HG03025 (cell line): ENCODE measurements around the gene CD180.

Experiments
- ATAC-seq: cut with Tn5 transposase; IDR thresholded peaks from one replicate; pipeline ENCODE4 v1.9.1; 2021; ENCODE audit warnings: mild to moderate bottlenecking, moderate library complexity; ENCODE audit not compliant: unreplicated experiment, low FRiP score

CD180 gene

DNA sequence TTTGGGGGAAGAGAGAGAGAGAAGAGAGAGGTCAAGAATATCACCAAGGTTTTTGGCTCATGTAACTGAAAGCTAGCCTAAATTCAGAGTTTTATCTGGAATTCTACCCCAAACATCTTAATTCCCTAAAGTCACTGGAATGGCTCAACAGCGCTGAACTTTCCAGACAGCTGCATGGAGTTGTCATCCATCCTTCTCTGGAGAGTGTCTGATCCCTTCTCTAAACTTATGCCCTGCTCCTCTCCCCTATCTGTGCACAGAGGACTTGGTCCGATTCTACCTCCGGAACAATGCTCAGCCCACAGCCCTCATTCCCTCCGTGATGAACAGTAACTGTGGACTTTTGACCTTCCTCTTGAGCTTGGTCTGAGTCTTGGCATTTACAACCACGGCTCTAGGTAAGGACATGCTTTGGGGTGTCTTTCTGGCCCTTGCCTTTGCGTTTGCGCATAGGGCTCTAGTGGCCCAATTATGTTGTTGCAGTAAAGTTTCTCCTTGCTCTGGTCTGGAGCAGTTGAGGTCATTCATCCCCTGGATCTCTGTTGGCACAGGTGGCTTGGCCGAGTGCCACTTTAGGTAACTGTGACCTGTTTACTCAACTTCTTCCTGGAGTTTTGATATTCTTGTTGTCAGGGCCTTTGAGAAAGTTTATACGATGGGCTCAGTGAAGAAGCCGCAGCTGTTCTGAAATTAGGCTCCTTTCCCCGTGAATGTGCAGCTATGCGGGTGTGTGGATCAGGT lies 18.3 kb upstream of the CD180 start:
- ATAC-seq, result no peak

DNA sequence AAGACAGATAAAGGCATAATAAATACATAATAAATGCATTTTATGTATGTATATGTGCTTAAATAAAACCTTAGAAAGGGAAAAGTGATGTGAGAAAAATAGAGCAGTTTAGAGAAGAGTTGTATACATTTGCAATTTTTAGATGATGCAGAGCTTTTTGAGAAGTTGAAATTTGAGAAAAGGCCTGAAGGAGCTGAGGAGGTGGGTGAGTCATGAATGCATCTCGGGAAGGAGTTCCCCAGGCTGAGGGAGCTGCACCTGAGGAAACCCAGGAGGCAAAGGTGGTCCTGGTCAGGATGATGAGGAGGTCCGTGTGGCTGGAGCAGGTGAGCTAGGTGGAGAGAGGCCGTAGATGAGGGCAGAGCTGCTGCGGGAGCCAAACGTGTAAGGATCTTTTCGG lies 17.4 kb upstream of the CD180 start:
- ATAC-seq, result no peak

DNA sequence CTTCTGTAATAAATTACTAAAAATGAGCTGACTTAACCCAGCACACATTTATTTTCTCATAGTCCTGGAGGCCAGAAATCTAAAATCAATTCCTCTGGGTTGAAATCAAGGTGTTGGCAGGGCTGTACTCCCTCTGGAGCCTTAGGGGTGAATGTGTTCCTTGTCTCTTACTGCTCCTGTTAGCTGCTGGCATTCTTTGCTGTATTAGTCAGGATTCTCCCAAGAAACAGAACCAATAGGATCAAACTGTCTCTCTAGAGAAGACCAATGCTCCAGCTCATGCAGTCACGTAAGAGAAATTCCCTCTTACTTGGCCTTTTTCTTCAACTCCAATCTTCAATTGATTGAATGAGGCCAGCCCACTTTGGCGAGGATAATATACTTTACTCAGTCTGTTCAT lies 15.3 kb upstream of the CD180 start:
- no peak for ATAC-seq

DNA sequence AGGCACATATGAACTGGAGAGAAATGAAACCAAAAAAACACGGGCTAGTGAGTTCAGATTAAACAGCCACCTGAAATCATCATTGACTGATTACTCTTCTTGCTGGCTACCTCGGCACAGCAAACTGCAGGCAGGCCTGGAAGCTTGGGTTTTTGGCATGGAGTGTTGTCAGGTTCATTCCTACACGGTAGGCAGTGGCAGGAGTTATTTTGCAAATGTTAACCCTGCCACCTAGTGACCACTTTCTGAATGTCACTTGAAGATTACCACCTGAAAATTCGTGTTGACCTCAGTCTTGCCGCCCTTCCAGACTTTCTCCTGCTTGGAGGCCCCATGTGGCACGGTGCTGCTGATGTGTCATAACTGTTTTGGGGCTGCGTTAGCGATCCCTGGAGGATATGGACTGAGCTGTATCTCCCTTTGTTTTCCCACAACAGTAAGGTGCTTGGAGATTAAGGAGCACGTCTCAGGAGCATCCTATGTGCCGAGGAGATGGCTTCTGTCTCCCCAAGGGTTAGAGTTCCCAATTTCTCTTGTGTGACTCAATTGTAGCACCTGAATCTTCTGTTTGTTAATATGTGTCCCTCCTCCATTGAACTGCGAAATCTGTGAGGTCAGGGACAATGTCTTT lies 12.7 kb upstream of the CD180 start:
- no peak for ATAC-seq

DNA sequence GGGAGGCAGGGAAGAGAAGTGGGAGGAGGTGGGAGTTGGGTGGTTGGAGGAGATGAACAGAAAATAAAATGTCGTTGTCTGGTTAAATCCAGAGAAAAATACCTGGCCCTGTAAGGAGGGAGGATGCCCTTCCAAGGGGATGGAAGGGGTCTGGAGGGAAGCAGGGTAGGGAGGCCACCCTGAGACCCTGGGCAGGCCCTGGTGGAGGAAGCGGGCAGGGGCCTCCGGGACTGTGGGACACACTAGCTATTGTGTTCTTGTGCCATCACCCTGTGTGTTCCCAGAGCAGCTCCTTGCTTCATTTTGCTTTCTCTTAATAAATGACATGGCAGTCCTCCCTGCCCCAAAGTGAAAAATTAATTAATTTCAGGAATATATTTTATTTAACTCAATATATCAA lies 11.8 kb upstream of the CD180 start:
- ATAC-seq, result no peak

DNA sequence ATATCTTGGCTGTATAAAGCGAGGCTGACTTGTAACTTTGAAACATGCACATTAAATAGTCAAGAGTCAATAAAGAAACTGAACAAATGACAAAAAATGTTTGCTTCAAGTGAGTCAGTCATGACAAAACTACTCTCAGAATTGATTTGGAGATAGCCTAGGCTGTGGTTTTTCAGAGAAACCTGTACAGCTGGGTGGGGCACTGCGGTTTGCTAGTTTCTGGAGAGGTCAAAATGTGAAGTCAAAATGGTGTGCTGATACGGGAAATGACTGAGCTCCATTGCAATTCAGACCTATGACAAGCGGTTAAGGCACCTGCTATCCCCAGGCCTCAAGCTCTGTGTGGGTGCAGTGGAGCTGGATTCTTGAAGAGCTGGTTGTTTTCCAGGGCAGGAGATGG lies 10.3 kb upstream of the CD180 start:
- ATAC-seq, result peak; percentile 84

DNA sequence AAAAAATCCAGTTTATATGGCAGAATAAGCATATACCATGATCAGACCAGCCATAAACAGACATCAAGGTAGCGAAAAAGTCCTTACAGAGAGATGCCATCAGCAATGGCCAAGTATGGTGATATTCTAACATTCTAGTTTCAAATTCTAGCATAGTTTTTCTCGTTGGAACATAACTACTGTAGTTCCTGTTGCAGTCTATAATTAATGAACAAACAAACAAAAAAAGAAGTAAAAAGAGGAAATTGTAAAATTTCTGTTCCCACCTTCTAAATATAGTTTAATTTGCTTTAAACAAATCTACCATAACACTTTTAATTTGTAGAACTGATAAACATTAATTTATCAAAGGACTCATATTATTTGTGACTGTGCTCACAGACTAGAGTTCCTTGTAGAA lies 9.9 kb upstream of the CD180 start:
- no peak for ATAC-seq

DNA sequence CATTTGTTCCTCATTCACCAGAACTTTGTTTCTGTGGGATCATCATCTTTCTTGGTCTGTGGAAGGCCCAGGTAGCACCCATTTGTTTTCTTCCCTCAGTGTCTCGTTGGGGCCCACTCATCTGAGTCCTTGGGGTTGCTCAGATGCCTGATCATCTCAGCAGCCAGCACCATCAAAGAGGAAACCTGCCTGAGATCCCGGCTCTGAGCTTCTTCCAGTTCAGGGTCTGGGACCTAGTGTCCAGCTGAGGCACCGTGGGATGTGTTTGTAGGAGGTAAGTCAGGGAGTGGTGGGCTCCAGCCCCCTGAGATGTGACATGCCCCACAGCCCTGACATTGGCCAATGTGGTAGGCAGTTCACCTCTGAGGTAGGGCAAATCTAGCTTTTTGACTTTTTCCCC lies 9.4 kb upstream of the CD180 start:
- no peak for ATAC-seq

DNA sequence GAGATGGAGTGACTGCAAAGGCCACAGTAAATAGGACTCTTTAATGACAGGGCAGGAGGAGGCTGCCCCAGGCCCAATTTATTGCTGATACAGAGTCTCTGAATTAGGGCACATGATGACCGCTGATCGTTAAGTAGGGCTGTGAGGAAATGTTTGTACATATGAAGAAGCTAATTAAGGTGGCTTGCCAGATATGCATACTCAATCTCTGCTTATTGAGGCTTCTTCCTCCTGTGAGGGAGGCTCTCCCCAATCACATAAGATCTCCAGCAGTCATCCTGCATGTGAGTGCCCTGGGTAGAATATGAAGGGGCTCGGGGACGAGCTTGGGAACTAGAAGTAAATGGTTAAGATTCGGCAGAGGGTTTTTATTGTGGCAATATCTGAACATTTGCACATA lies 8.2 kb upstream of the CD180 start:
- no peak for ATAC-seq

DNA sequence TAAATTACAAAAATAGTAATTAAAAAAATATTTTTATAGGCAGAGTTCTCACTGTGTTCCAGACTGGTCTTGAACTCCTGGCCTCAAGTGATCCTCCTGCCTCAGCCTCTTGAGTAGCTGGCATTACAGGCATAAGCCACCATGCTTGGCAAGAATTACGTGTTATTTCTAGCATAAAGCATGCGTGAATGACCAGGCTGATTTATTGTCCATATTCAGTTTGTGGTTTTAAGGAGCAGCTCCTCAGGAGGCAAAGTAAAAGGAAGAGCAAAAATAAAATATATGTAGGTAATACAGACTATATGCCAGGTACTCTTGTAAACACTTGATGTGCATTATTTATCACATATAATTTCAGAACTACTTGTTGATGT lies 7.1 kb upstream of the CD180 start:
- ATAC-seq, result no peak

DNA sequence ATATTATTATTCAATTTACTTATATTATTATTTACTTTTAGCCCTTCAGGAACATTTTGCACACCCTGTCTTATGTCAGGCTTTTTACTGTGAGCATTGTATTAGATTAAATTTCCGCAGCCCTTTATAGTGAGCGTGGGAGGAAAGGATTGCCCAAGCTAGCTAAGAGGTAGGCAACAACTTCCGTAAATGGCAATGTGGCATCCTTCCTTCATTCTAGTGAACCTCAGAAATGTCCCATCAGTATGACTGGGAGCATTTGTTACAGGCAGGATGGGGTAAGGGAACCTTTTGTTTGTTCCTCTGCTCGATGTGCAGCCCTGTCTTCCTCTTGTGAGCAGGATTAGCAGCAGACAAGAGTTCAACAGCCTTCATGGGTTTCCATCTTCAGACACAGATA lies 6.2 kb upstream of the CD180 start:
- ATAC-seq, result no peak

DNA sequence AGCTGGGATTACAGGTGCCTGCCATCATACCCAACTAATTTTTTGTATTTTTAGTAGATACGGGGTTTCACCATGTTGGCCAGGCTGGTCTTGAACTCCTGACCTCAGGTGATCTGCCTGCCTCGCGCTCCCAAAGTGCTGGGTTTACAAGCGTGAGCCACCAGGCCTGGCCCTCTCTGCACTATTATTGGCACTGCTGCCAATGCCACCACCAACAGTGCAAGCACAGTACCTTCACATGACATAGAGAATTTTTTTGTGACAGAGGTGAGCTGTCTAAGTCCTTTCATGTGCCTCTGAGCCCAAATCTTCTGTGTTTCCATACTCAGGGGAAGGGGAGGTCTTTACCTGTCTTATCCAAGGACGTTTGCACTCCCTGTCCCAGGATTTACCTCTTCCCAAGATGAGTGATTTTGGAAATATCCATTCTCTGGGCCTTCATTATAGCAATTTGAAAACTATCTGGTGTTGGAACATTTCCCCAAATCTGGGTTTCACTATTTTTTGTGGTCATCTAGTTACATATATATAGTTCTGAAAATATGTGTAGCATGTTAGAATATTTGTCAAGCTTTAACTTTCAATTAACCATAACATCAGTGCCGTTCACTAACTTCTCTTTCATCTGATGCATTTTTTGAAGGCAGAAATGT lies 5.4 kb upstream of the CD180 start:
- ATAC-seq, result no peak

DNA sequence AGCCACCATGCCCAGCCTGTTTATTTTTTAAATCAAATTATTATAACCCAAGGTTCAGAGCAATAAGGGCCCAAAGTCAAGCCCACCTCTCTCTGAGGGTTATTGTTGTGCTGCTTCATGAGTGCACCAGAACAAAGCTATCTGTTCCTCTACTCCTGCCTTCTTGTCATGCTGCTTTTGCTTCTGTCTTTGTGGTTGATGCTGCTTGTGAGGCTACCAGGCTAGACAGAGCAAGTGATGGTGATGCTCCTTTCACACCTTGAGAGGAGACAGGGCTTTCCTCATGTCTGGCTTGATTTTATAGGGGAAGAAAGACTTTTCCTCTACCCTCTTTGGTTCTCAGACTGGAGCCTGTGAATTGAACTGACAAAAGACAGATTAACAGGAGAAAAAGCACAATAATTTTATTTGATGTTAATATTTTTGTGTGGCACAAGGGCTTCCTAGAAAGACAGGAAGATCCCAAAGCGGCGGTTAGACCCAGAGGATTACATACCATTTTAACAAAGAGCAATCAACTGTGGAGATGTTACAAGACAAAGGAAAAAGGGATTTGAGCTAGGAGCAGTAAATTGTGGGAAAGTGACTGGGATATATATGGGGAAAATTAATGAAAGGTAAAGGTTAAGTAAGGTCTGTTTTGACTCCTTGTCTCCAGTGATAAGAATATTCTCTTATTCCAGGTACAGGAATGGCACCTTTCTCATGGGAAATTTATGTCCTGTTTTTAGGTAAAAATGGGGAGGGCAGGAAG lies 4.4 kb upstream of the CD180 start:
- ATAC-seq, result no peak

DNA sequence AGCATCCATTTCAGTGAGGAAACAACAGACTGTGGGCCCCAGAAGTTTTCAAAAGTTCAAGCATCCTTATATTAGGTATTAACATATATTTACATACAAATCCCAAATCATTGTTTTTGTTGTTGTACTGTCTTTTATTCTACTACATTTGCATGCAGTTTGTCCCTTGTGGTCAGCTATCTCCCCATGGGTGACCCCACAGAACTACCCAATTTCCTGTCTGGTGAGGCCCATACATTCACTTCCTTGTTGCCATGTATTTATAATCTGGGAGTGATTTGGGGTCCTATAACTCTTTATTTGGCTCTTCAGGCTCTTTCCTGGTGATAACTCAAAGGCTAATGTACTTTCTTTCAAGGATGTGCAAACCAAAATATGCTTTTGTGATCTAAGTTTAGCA lies 3.3 kb upstream of the CD180 start:
- ATAC-seq, result no peak

DNA sequence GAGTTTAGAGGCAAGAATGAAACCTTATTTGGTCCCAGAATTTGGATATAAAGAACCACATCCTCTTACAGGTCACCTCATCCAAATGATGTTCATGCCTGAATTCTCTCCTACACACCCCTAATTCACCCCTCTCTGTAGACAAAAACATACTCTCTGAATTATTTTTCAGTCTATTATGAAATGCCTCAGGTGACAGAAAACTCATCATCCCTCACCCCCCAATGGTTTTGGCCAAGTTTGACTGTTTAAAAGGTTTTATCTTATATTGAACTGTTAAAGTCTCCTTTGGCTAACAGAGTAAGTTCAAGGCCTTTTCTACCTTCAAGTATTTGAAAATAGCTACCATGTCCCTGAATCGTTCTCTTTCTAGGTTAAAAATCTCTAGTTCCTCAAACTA lies 2.3 kb upstream of the CD180 start:
- no peak for ATAC-seq

DNA sequence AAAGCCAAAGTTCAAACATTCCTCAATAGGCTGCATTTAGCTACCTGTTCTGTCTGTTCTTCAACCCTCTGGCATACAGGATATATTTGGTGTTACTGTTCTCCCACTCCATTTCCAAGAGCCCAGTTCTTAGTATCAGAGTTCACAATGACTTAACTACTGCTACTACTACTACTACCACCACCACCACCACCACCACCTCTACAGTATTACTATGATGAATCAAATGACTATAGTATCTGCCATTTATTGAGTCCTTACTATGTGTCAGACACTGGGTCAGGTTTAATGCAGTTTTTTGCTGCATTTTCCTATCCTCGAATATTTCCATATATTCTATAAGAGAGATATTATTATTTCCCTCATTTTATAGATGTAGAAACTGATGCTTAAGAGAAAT lies 937 bp upstream of the CD180 start:
- no peak for ATAC-seq

DNA sequence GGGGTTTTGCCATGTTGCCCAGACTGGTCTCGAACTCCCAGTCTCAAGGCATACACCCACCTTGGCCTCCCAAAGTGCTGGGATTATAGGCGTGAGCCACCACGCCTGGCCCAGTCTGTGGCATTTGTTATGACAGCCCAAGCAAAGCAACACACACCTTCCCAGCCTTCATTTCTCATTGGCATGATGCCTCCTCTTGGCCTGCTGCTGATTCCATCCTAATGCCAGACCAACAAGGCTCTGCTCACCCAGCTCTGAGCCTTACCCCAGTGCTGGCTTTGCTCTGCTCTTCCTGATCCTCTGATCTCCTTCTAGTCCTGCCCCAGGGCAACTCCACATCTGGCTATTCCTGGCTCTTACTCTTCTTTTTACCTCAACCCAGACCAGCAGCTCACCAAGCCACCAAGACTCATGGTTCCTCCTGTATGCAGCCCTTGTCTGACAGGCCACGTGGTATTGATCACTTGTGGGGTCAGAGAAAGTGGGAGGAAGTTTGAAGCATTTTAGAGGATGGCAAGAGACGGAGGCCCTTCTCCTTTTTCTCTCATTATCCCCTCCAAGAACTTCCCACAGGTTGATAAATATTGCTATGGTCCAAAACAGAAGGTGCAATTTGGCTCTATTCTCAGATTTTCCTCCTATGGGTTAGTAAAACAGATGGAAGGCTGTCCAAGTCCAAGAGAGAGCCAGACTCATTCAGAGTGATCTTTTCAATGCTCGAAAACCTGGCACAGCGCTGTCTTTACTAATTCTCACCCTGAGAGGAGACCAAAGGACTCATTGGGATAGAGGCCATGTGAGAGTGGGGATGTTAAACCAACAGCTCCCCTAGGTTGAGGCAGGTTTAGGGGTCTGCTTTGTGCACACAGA lies 958 bp downstream of the CD180 start:
- ATAC-seq, result peak; percentile 35

DNA sequence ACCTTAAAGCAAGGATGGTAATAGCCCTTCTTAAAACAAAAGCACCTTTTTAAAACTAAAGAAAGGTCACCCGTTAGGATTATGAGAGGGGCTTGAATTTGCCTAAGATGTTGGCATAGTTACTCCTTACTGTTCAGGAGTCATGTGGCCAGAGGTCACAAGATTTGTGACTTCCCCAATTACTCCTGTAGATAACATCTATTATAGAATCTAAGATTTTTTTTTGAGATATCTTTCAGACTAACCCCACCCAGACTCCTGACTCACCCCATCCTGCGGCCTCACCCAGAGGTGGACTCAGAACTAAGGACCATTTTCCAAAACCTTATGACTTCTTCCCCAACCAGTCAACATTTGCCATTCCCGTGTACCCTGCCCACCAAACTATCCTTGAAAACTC lies 2.4 kb downstream of the CD180 start:
- ATAC-seq, result no peak

DNA sequence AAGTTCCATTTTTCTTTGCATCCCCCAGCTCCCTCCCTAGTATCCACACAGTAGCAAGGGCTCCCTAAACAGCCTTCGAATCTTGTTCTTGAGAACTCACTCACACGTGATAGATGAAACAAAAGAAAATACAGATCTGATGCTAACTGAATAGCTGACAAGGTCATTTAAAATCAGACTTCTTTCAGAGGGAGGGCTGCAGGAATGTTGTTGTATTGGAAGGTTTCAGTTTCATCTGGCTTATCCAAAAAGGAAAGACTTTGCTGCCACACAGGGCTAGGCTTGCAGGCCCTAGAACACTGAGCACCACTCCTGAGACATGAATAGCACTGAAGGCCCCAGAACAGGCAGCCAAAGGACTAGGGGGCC lies 3.2 kb downstream of the CD180 start:
- ATAC-seq, result no peak

DNA sequence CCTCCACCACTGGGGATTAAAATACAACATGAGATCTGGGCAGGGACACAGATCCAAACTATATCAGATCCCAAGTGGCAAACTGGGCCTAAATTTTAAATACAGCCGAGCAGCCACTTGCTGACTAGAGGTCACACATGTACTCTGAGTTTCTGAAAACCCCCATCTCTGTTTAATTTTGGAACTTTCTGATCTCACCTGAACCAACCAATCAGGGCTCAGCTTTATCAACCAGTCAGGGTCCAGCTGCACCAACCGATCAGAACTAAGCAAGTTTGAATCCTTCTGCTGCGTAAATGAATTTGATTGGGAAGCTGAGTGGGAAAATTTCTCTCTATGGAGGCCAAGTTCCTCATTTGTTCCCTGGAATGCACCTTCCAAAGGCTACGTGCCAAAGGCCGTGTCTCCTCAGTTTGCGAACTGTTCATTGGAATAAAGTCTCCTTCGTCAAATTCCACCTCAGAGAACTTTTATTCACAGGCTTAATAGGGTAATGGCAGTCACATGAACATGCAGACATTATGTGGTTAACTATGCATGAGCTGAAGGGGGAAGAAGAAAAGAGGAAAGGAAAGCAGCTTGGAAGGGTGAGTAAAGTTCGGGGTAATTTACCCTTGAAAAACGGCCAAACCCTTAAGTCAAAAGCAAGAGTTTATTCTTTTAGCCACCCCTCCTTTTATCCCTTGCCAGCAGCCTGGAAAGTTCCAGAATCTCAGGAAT lies 3.7 kb downstream of the CD180 start:
- ATAC-seq, result no peak
